ENCODE results near the gene DRD3.

- TF ChIP-seq CTCF (IDR thresholded peaks at IDR 0.05) (no peak), POLR2A (IDR thresholded peaks at IDR 0.05) (no peak)
Measured at GRCh38 chr3:114108137-114108536, 70.7 kb downstream of the DRD3 start.

All from adrenal gland (tissue), 5 donors.